Activated CD8-positive, alpha-beta memory T cell treated with anti-CD3 and anti-CD28 coated beads, Interleukin-2, amount 10 ng/mL, durations not matched to agents 7 days and 5 days (primary cell): ENCODE measurements around the gene ACTN4. TPM values are rescaled to one million over a fixed set of nuclear protein-coding genes. Genes with fewer than 3 reads are reported as not detected.
"Not testable (repeated sequence)": the region's sequence is repeated elsewhere in the genome, so short reads cannot be mapped to it uniquely, and the experiment has no call there.

Experiments used
- ATAC-seq: fragments of 150-1000 bp; cut with Tn5 transposase; one replicate; pipeline ENCODE4 v1.10.0; 2021; ENCODE audit warnings: moderate library complexity
- CTCF ChIA-PET: fragments of 350-600 bp; sonication (Branson Sonifier 250); formaldehyde crosslinking; loops from one replicate; lab custom pipeline; 2021; ENCODE audit warnings: antibody characterized with exemption; lab: Charles Lee
- DNase-seq: peaks from one replicate; pipeline ENCODE4 v3.0.0-alpha.2; 2020
- H3K27ac Mint-ChIP-seq: one replicate; pipeline ENCODE4 v1.8.0; 2021; ENCODE audit warnings: mild to moderate bottlenecking, mixed read lengths
- H3K27me3 Mint-ChIP-seq: one replicate; pipeline ENCODE4 v1.8.0; 2021; ENCODE audit warnings: mixed read lengths
- H3K36me3 Mint-ChIP-seq: one replicate; pipeline ENCODE4 v1.8.0; 2021; ENCODE audit warnings: mild to moderate bottlenecking, mixed read lengths
- H3K4me1 Mint-ChIP-seq: one replicate; pipeline ENCODE4 v1.8.0; 2021; ENCODE audit warnings: mixed read lengths
- H3K4me3 Mint-ChIP-seq: one replicate; pipeline ENCODE4 v1.8.0; 2021; ENCODE audit warnings: mild to moderate bottlenecking, moderate library complexity, mixed read lengths
- H3K9me3 Mint-ChIP-seq: one replicate; pipeline ENCODE4 v1.8.0; 2022; ENCODE audit warnings: low read depth, mixed read lengths
- total RNA-seq, 2 experiments: library from RNA; stranded (reverse); gene quantifications; one replicate each; pipeline ENCODE4 v1.2.3, GENCODE V29; 2021

The ACTN4 gene
- total RNA-seq = 100 to 1,000 TPM; 413 to 433 TPM

DNA sequence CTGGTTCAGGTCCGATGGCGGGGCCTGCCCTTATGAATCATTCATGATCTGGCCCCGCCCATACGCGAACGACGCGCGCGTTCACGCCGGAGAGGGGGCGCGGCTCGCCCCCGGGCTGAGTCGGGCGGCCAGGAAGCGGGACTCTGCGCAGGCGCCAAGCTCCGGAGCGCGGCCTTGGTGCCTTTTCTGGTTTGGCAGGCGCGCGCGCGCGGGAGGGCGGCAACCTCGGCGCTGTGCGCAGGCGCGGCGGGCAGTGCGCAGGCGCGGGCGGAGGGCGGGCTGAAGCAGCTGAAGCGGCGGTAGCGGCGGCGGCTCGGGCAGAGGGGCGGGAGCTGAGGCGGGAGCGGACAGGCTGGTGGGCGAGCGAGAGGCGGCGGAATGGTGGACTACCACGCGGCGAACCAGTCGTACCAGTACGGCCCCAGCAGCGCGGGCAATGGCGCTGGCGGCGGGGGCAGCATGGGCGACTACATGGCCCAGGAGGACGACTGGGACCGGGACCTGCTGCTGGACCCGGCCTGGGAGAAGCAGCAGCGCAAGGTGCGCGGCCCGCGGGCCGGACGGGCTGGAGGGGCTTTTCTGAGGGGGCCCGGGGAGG lies at the start of gene ACTN4:
ACTN4 (plus strand) TSS at position 282 of the 598 bp plus-strand sequence; CDS start at position 379, 97 bp downstream.
- Mint-ChIP-seq H3K4me3 (peak within 1 kb of the TSS; percentile 93), H3K4me1 (peaks cover 47% of the 10 kb centered on the region), H3K9me3 (no peaks in the 10 kb centered on the region), H3K27me3 (no peaks in the 10 kb centered on the region), H3K27ac (peak within 1 kb of the TSS; percentile 78), H3K36me3 (peaks cover 16% of the 10 kb centered on the region)
- CTCF ChIA-PET = interaction anchor here (0.7 to 6.9 kb wide), 16 partner anchors 9 to 282 kb away, joined by 3 to 75 read pairs (median 5); partner anchors contain the start of genes ECH1, EIF3K, FAM98C and MRPS12
- ATAC-seq (peak; percentile 93), DNase-seq (peak; percentile 99)

- CTCF ChIA-PET = interaction anchor here (0.7 to 1.2 kb wide), 2 partner anchors 11 to 37 kb away, joined by 3 read pairs; no protein-coding TSS in a partner anchor
- no peak for ATAC-seq
- Mint-ChIP-seq H3K27ac (peak overlapping the region; percentile 4), H3K4me1 (peaks cover 3% of the 10 kb centered on the region), H3K36me3 (peaks cover 45% of the 10 kb centered on the region), H3K9me3 (no peaks in the 10 kb centered on the region), H3K4me3 (no peak overlapping the region), H3K27me3 (no peaks in the 10 kb centered on the region)
- DNase-seq = no peak
These were observed 47.7 kb upstream of the ACTN4 start for GRCh38 chr19:38599722-38600121.

- H3K27ac Mint-ChIP-seq, CTCF ChIA-PET, H3K9me3 Mint-ChIP-seq, ATAC-seq, H3K4me1 Mint-ChIP-seq, H3K27me3 Mint-ChIP-seq, H3K4me3 Mint-ChIP-seq, DNase-seq: not testable (repeated sequence)
- peaks cover 38% of the 10 kb centered on the region for H3K36me3 Mint-ChIP-seq
These were observed 44.6 kb upstream of the ACTN4 start for GRCh38 chr19:38602856-38603255.

DNA sequence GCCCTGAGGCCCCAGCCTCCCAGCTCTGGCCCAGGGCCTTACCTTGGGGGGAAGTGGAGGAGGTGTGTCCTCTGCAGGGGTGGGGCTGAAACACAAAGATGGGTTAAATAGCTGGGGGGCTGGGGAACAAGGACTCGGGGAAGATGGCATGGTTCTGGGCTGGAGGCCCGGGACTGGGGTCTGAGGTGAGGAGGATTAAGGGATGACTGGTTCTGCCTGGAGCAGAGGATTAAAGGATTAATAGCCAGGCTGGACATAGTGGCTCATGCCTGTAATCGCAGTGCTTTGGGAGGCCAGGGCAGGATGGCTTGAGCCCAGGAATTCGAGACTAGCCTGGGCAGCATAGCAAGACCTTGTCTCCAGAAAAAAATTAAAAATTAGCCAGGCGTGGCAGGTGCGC lies 41.3 kb upstream of the ACTN4 start:
- H3K27ac Mint-ChIP-seq = no peak overlapping the region
- no peaks in the 10 kb centered on the region for H3K9me3 Mint-ChIP-seq
- H3K4me1 Mint-ChIP-seq = peaks cover 2% of the 10 kb centered on the region
- CTCF ChIA-PET = no interaction called here
- peaks cover 53% of the 10 kb centered on the region for H3K36me3 Mint-ChIP-seq
- H3K27me3 Mint-ChIP-seq = no peaks in the 10 kb centered on the region
- DNase-seq = no peak
- H3K4me3 Mint-ChIP-seq = no peak overlapping the region
- ATAC-seq = no peak

DNA sequence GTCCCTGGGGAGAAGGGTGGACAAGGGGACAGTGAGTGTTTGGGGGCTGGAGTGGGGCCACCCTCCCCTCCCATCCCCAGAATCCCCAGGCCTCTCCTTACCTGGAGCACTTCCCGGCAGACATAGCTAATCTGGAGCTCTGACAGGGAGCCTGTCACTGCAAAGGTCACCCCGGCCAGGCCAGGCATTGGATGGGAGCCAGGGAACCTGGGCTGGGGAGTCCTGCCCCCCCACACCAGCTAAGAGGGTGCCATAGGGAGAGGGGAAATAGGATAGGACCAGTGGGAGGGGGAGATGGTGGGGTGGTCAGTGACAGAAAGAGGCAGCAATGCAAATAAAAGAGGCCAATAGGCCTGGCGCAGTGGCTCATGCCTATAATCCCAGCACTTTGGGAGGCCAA lies 33.2 kb upstream of the ACTN4 start:
- CTCF ChIA-PET = interaction anchor here (1.0 to 1.3 kb wide), 2 partner anchors 20 to 96 kb away, joined by 4 to 5 read pairs; no protein-coding TSS in a partner anchor
- Mint-ChIP-seq H3K27me3 (no peaks in the 10 kb centered on the region), H3K36me3 (peaks cover 50% of the 10 kb centered on the region), H3K4me3 (no peak overlapping the region), H3K4me1 (peaks cover 47% of the 10 kb centered on the region), H3K27ac (no peak overlapping the region), H3K9me3 (no peaks in the 10 kb centered on the region)
- ATAC-seq (no peak), DNase-seq (no peak)

DNA sequence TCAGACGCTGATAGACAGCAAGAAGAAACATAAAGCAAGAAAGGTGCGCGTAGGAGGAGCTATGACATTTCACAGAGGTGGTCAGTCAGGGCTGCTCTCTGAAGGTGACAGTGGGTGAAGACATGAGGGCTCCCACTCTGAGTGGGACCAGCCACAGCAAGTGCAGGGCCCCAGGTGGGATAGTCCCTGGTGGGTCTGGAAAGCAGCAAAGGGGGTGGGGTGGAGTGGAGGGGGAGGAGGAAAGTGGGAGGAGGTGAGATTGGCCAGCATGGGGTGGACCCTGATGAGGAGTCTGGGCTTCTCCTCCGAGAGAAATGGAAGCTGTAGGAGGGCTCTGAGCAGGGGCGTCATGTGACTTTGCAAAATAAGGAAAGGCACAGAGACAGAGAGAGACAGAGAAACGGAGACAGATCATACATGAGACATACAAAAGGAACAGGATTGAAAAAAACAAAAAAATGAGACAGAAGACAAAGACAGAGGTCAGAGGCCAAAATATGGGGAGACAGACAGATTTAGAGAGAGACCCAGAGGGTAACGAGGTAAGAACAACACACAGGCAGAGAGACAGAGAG lies 32.4 kb upstream of the ACTN4 start:
- Mint-ChIP-seq H3K4me1 (peaks cover 51% of the 10 kb centered on the region), H3K27me3 (no peaks in the 10 kb centered on the region), H3K4me3 (peak overlapping the region; percentile 73), H3K27ac (peak overlapping the region; percentile 77), H3K36me3 (peaks cover 43% of the 10 kb centered on the region), H3K9me3 (no peaks in the 10 kb centered on the region)
- DNase-seq (no peak), ATAC-seq (no peak)
- CTCF ChIA-PET = interaction anchor here (1.1 to 4.3 kb wide), 2 partner anchors 36 to 58 kb away, joined by 3 to 36 read pairs; no protein-coding TSS in a partner anchor

DNA sequence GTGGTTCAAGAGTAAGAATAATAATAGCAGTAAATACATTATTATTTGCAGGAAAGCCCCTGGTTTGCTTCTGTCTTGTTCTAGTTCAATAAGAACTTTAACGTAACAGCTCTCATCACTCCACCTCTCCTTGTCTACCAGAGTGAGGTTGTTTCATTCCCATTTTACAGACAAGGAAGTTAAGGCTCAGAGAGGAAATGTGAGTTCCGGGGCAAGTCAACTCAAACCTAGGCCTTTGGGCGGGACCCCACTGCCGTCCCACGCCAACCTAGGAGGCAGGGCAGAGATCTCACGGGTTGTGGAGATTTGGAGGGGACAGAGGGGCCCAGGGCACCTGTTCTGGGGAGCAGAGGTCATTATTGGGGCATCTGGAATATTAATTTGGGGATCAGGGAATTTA lies 31.2 kb upstream of the ACTN4 start:
- ATAC-seq (no peak), DNase-seq (no peak)
- no peaks in the 10 kb centered on the region for H3K27me3 Mint-ChIP-seq
- CTCF ChIA-PET = interaction anchor here (1.1 to 6.6 kb wide), 7 partner anchors 20 to 346 kb away, joined by 3 to 93 read pairs (median 4); partner anchors contain the start of gene FAM98C
- peak overlapping the region; percentile 89 for H3K27ac Mint-ChIP-seq
- peak overlapping the region; percentile 96 for H3K4me3 Mint-ChIP-seq
- H3K36me3 Mint-ChIP-seq = peaks cover 39% of the 10 kb centered on the region
- H3K4me1 Mint-ChIP-seq = peaks cover 55% of the 10 kb centered on the region
- no peaks in the 10 kb centered on the region for H3K9me3 Mint-ChIP-seq

DNA sequence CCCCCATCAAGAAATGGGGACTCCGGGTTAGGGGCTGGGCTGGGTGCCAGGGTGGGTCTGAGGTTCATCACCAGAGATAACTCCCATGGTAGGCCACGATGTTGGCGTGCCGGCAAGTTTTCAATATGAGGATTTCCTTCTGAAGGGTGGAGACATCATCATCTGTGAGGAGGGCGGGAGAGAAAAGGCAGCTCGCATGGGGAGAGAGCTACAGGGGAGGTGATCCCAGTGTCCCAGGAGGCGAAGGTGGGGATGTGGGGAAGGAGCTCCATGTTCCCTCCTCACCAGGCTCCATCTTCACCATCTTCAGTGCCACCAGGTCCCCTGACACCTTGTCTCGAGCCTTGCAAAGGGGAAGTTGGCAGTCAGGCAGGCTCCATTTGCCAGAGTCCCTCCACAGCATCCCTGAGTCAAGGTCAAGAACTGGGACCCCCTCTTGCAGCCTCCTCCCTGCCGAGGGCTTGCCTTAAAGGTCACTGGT lies 30.1 kb upstream of the ACTN4 start:
- CTCF ChIA-PET = interaction anchor here (0.8 to 6.6 kb wide), 12 partner anchors 19 to 313 kb away, joined by 3 to 93 read pairs (median 5); partner anchors contain the start of genes FAM98C, MRPS12 and SARS2
- H3K36me3 Mint-ChIP-seq = peaks cover 41% of the 10 kb centered on the region
- ATAC-seq (peak; percentile 3), DNase-seq (peak; percentile 62)
- peak overlapping the region; percentile 89 for H3K27ac Mint-ChIP-seq
- no peaks in the 10 kb centered on the region for H3K9me3 Mint-ChIP-seq
- H3K27me3 Mint-ChIP-seq = no peaks in the 10 kb centered on the region
- H3K4me1 Mint-ChIP-seq = peaks cover 59% of the 10 kb centered on the region
- H3K4me3 Mint-ChIP-seq = peak overlapping the region; percentile 96

- peak; percentile 72 for ATAC-seq
- CTCF ChIA-PET = interaction anchor here (0.8 to 6.6 kb wide), 21 partner anchors 11 to 312 kb away, joined by 3 to 93 read pairs (median 4); partner anchors contain the start of genes ACTN4, CATSPERG, FAM98C and MRPS12
- H3K27ac Mint-ChIP-seq = peak within 1 kb of the TSS; percentile 89
- peaks cover 34% of the 10 kb centered on the region for H3K36me3 Mint-ChIP-seq
- DNase-seq = peak; percentile 90
- H3K4me3 Mint-ChIP-seq = peak within 1 kb of the TSS; percentile 96
- peaks cover 53% of the 10 kb centered on the region for H3K4me1 Mint-ChIP-seq
- H3K9me3 Mint-ChIP-seq = no peaks in the 10 kb centered on the region
- no peaks in the 10 kb centered on the region for H3K27me3 Mint-ChIP-seq
These were observed 29.5 kb upstream of the ACTN4 start, which contains the start of gene MAP4K1 for GRCh38 chr19:38617764-38618589. MAP4K1 (minus strand) TSS chr19:38617953; CDS start chr19:38617895, 58 bp downstream.

- no peaks in the 10 kb centered on the region for H3K9me3 Mint-ChIP-seq
- CTCF ChIA-PET = interaction anchor here (0.8 to 6.6 kb wide), 16 partner anchors 10 to 311 kb away, joined by 3 to 93 read pairs (median 6); partner anchors contain the start of genes ACTN4, CATSPERG, FAM98C and MRPS12
- DNase-seq = peak; percentile 99
- H3K27me3 Mint-ChIP-seq = no peaks in the 10 kb centered on the region
- H3K4me1 Mint-ChIP-seq = peaks cover 48% of the 10 kb centered on the region
- peak; percentile 74 for ATAC-seq
- H3K27ac Mint-ChIP-seq = peak within 1 kb of the TSS; percentile 89
- peaks cover 31% of the 10 kb centered on the region for H3K36me3 Mint-ChIP-seq
- peak within 1 kb of the TSS; percentile 96 for H3K4me3 Mint-ChIP-seq
These were observed 28.7 kb upstream of the ACTN4 start, which contains the start of gene EIF3K for GRCh38 chr19:38618590-38619360. EIF3K (plus strand) TSS chr19:38619188; CDS start chr19:38619269, 81 bp downstream.

DNA sequence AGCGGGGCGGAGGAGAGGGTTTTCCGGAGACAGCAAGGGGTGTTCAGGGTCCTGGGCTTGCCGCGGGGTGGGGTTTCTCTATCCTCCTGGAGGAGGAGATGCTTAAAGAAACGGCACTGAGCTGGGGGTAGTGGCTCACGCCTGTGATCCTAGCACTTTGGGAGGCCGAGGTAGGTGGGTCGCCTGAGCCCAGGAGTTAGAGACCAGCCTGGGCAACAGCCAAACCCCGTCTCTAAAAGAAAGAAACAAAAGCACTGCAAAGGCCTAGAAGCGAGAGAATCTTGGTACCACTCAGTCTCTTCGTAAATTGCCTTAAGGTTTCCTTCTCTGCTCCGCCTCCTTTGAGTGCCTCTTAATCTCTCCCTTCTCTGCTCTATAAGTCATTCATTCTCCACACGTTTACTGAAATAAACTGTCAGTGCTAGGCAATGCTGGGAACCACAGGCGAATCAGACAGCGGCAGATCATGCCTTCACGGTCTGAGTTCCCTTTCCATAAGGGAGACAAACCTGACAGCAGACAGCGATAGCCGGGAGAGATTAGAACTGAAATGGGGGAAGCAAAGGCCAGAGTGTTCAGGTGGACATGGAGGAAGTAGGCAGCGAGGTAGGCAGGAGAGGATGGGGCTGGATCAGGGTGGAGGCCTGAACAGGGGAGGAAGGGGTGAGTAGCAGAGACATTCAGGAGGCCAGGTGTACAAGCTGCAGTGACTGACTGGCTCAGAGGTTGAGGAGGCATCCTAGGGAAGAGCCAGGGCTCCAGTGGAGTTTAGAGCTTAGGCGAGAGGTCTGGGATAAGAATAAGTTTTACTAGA lies 27.9 kb upstream of the ACTN4 start:
- peaks cover 41% of the 10 kb centered on the region for H3K4me1 Mint-ChIP-seq

More for the DNA sequence above, 27.9 kb upstream of the ACTN4 start:
- Mint-ChIP-seq H3K9me3 (no peaks in the 10 kb centered on the region), H3K4me3 (peak overlapping the region; percentile 96), H3K27ac (peak overlapping the region; percentile 89), H3K27me3 (no peaks in the 10 kb centered on the region), H3K36me3 (peaks cover 36% of the 10 kb centered on the region)
- CTCF ChIA-PET = interaction anchor here (1.1 to 6.6 kb wide), 12 partner anchors 9 to 310 kb away, joined by 3 to 93 read pairs (median 6); partner anchors contain the start of genes ACTN4, CATSPERG, FAM98C and MRPS12
- ATAC-seq = no peak
- DNase-seq = no peak
